Measurements from ENCODE around the gene ERCC3. TPM values are rescaled to one million over a fixed set of nuclear protein-coding genes. Genes with fewer than 3 reads are reported as not detected.

The ERCC3 gene
- 37.5 to 46.9 TPM (median 39.9 TPM) in 5 replicates for total RNA-seq (2022; extraction: Qiagen RNA extraction)

GRCh38 chr2:127293748-127294562 is at the start of gene ERCC3:
ERCC3 (minus strand) TSS chr2:127294144; CDS start chr2:127294081, 63 bp downstream.

GRCh38 chr2:127220102-127220767 is 73.7 kb downstream of the ERCC3 start, which contains the start of gene CYP27C1:
CYP27C1 (minus strand) TSS chr2:127220299; CDS start chr2:127220270, 29 bp downstream.

Other genes with a start within 250 kb of the ERCC3 start
- 31.2 to 35.4 TPM (median 33.6 TPM) in 5 replicates for gene BIN1, start 187.0 kb downstream of the ERCC3 start, total RNA-seq (2022; extraction: Qiagen RNA extraction)
- 3.0 to 3.9 TPM (median 3.5 TPM) in 5 replicates for gene CYP27C1, start 73.8 kb downstream of the ERCC3 start, total RNA-seq (2022; extraction: Qiagen RNA extraction)
- 13.0 to 20.7 TPM (median 19.5 TPM) in 5 replicates for gene MAP3K2, start 93.8 kb upstream of the ERCC3 start, total RNA-seq (2022; extraction: Qiagen RNA extraction)
- gene PROC, start 124.3 kb upstream of the ERCC3 start, total RNA-seq (2022; extraction: Qiagen RNA extraction): 5.0 to 5.8 TPM (median 5.5 TPM) in 5 replicates
- gene IWS1, start 232.3 kb upstream of the ERCC3 start, total RNA-seq (2022; extraction: Qiagen RNA extraction): 33.2 to 46.6 TPM (median 37.4 TPM) in 5 replicates
- gene MYO7B, start 241.5 kb upstream of the ERCC3 start, total RNA-seq (2022; extraction: Qiagen RNA extraction): 0.14 to 0.62 TPM (median 0.23 TPM) in 5 replicates